Occipital lobe (tissue), 2 donors: ENCODE results near the gene EPHA2. TPM values are rescaled to one million over a fixed set of nuclear protein-coding genes. Genes with fewer than 3 reads are reported as not detected.

Experiments
- DNase-seq: peaks from one replicate; lab custom pipeline; 2025; lab: John Stamatoyannopoulos, UW
- total RNA-seq: library from RNA; depleted of rRNA; stranded (reverse); fragments of >200 nt; gene quantifications from one replicate; pipeline ENCODE4 v1.2.3, GENCODE V29; 2014

Gene EPHA2
- total RNA-seq, 1 donor from 2014 or later, result 1.1 TPM

DNA sequence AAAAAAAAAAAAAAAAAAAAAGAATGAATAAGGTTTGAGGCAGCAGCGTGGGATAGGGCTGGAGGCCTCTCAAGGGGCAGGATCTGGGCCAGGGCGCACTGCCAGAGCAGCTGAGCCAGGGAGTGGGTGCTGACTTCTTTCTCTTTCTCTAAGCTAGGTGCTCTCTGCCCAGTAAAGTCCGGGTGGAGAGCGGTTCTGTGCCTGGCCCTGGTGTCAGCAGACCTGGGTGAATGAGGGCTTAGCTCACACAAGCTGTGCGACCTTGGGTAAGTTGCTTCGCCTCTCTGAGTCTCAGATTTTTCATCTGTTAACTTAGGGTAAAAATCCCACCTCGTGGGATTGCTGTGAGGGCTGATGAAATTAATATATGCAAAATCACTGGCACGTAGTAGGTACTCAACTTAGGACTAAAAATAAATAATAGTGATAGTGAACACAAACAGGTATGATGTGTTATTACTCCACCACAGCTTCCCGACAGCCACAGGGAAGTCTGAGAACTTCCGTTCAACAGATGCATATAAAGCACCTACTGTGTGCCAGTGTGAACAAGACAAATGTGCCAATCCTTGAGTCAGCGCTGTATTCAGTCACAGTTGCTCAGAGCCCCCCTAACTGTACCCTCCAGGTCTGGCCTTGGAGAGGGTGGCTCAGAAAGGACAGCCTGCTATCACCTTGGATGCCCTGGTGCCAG is 80.4 kb downstream of the EPHA2 start:
- DNase-seq, result no peak

Other genes with a start within 250 kb of the EPHA2 start
- 38.8 TPM for gene ZBTB17, start 180.0 kb downstream of the EPHA2 start, total RNA-seq
- 0.62 TPM for gene SRARP, start 151.8 kb downstream of the EPHA2 start, total RNA-seq
- gene HSPB7, start 138.0 kb downstream of the EPHA2 start, total RNA-seq, result not detected
- gene CLCNKA, start 134.0 kb downstream of the EPHA2 start, total RNA-seq, result not detected
- 0.16 TPM for gene CLCNKB, start 112.3 kb downstream of the EPHA2 start, total RNA-seq
- 1.7 TPM for gene FAM131C, start 82.4 kb downstream of the EPHA2 start, total RNA-seq
- 0.16 TPM for gene ARHGEF19, start 56.6 kb upstream of the EPHA2 start, total RNA-seq
- 19.0 TPM for gene CPLANE2, start 81.1 kb upstream of the EPHA2 start, total RNA-seq
- gene FBXO42, start 196.4 kb upstream of the EPHA2 start, total RNA-seq, result 29.5 TPM
- 5.1 TPM for gene SZRD1, start 211.2 kb upstream of the EPHA2 start, total RNA-seq